ENCODE data around the gene UBLCP1.

UBLCP1 gene

DNA sequence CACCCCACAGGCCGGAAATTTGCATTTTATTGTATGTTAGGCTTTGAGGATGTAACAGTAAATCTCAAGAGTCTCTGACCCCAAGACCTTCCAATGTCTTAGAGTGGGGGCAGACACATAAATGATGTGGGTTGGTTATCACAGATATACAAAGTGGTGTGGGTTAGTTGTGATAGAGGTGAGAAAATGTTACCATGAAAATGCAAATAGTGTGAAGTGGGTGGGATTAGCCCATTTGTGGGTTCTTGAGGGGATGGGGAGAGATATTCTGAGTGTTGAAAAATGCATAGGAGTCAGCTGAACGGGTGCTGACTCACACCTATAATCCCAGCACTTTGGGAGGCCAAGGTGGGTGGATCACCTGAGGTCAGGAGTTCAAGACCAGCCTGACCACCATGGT is 45.9 kb upstream of the UBLCP1 start:
- TF ChIP-seq POLR2AphosphoS5 (IDR thresholded peaks at IDR 0.05; ENCODE audit: low read depth, low read length) (no peak), SIN3A (IDR thresholded peaks at IDR 0.05; ENCODE audit: borderline replicate concordance, insufficient read depth, low read length) (no peak), FOXP2 (optimal IDR thresholded peaks at IDR 0.05; ENCODE audit: borderline replicate concordance, extremely low read depth, extremely low read length, insufficient read depth) (no peak), TAF1 (IDR thresholded peaks at IDR 0.05; ENCODE audit: borderline replicate concordance, insufficient read depth, low read length) (no peak)
- TF ChIP-seq, protein P1, sequence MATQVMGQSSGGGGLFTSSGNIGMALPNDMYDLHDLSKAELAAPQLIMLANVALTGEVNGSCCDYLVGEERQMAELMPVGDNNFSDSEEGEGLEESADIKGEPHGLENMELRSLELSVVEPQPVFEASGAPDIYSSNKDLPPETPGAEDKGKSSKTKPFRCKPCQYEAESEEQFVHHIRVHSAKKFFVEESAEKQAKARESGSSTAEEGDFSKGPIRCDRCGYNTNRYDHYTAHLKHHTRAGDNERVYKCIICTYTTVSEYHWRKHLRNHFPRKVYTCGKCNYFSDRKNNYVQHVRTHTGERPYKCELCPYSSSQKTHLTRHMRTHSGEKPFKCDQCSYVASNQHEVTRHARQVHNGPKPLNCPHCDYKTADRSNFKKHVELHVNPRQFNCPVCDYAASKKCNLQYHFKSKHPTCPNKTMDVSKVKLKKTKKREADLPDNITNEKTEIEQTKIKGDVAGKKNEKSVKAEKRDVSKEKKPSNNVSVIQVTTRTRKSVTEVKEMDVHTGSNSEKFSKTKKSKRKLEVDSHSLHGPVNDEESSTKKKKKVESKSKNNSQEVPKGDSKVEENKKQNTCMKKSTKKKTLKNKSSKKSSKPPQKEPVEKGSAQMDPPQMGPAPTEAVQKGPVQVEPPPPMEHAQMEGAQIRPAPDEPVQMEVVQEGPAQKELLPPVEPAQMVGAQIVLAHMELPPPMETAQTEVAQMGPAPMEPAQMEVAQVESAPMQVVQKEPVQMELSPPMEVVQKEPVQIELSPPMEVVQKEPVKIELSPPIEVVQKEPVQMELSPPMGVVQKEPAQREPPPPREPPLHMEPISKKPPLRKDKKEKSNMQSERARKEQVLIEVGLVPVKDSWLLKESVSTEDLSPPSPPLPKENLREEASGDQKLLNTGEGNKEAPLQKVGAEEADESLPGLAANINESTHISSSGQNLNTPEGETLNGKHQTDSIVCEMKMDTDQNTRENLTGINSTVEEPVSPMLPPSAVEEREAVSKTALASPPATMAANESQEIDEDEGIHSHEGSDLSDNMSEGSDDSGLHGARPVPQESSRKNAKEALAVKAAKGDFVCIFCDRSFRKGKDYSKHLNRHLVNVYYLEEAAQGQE (IDR thresholded peaks at IDR 0.05; ENCODE audit: insufficient read depth in 1 of 2, low read depth in 2 of 2, low read length in 2 of 2): no peak

GRCh38 chr5:159218595-159219023 is 44.5 kb upstream of the UBLCP1 start:
- TF ChIP-seq POLR2AphosphoS5 (IDR thresholded peaks at IDR 0.05; ENCODE audit: low read depth, low read length): no peak
- no peak for TF ChIP-seq FOXP2 (optimal IDR thresholded peaks at IDR 0.05; ENCODE audit: borderline replicate concordance, extremely low read depth, extremely low read length, insufficient read depth)
- no peak for TF ChIP-seq SIN3A (IDR thresholded peaks at IDR 0.05; ENCODE audit: borderline replicate concordance, insufficient read depth, low read length)
- no peak for TF ChIP-seq TAF1 (IDR thresholded peaks at IDR 0.05; ENCODE audit: borderline replicate concordance, insufficient read depth, low read length)
- TF ChIP-seq, protein P1 (IDR thresholded peaks at IDR 0.05; ENCODE audit: insufficient read depth in 1 of 2, low read depth in 2 of 2, low read length in 2 of 2): no peak

GRCh38 chr5:159220206-159220605 is 42.9 kb upstream of the UBLCP1 start:
- no peak for TF ChIP-seq FOXP2 (optimal IDR thresholded peaks at IDR 0.05; ENCODE audit: borderline replicate concordance, extremely low read depth, extremely low read length, insufficient read depth)
- TF ChIP-seq, protein P1 (IDR thresholded peaks at IDR 0.05; ENCODE audit: insufficient read depth in 1 of 2, low read depth in 2 of 2, low read length in 2 of 2): no peak
- TF ChIP-seq TAF1 (IDR thresholded peaks at IDR 0.05; ENCODE audit: borderline replicate concordance, insufficient read depth, low read length): no peak
- no peak for TF ChIP-seq POLR2AphosphoS5 (IDR thresholded peaks at IDR 0.05; ENCODE audit: low read depth, low read length)
- TF ChIP-seq SIN3A (IDR thresholded peaks at IDR 0.05; ENCODE audit: borderline replicate concordance, insufficient read depth, low read length): no peak

GRCh38 chr5:159223469-159223868 is 39.6 kb upstream of the UBLCP1 start:
- TF ChIP-seq SIN3A (IDR thresholded peaks at IDR 0.05; ENCODE audit: borderline replicate concordance, insufficient read depth, low read length) (no peak), FOXP2 (optimal IDR thresholded peaks at IDR 0.05; ENCODE audit: borderline replicate concordance, extremely low read depth, extremely low read length, insufficient read depth) (no peak), POLR2AphosphoS5 (IDR thresholded peaks at IDR 0.05; ENCODE audit: low read depth, low read length) (no peak), TAF1 (IDR thresholded peaks at IDR 0.05; ENCODE audit: borderline replicate concordance, insufficient read depth, low read length) (no peak)
- TF ChIP-seq, protein P1 (IDR thresholded peaks at IDR 0.05; ENCODE audit: insufficient read depth in 1 of 2, low read depth in 2 of 2, low read length in 2 of 2): no peak

GRCh38 chr5:159224471-159224870 is 38.6 kb upstream of the UBLCP1 start:
- TF ChIP-seq POLR2AphosphoS5 (IDR thresholded peaks at IDR 0.05; ENCODE audit: low read depth, low read length): no peak
- no peak for TF ChIP-seq TAF1 (IDR thresholded peaks at IDR 0.05; ENCODE audit: borderline replicate concordance, insufficient read depth, low read length)
- TF ChIP-seq FOXP2 (optimal IDR thresholded peaks at IDR 0.05; ENCODE audit: borderline replicate concordance, extremely low read depth, extremely low read length, insufficient read depth): no peak
- TF ChIP-seq SIN3A (IDR thresholded peaks at IDR 0.05; ENCODE audit: borderline replicate concordance, insufficient read depth, low read length): no peak
- TF ChIP-seq, protein P1 (IDR thresholded peaks at IDR 0.05; ENCODE audit: insufficient read depth in 1 of 2, low read depth in 2 of 2, low read length in 2 of 2): no peak
